HEK293 (cell line): ENCODE data around the gene VAMP5.
"Not testable (repeated sequence)": the region's sequence is repeated elsewhere in the genome, so short reads cannot be mapped to it uniquely, and the experiment has no call there.

Experiments
- CTCF ChIA-PET: fragments of 350-600 bp; formaldehyde crosslinking; extraction: SDS; loops from one replicate; lab custom pipeline; 2021; ENCODE audit warnings: antibody characterized with exemption; lab: Yijun Ruan, JAX
- POLR2A ChIA-PET: fragments of 300-600 bp; formaldehyde crosslinking; extraction: SDS; loops from one replicate; lab custom pipeline; 2020; ENCODE audit warnings: antibody characterized with exemption, inconsistent platforms; lab: Yijun Ruan, JAX
- H3K27ac ChIP-seq: fragments of 200-500 bp; sonication (Bioruptor generic); 2 replicates; pipeline ENCODE4 v1.5.1; 2014; ENCODE audit warnings: low read depth, low read length, control low read depth, inconsistent platforms; ENCODE audit errors: extremely low read depth
- H3K36me3 ChIP-seq, 2 experiments: fragments of 200-500 bp in 1 of 2; sonication (Bioruptor generic) in 1 of 2; 1 replicate in 1 of 2; 2 replicates in 1 of 2; pipeline ENCODE4 v1.5.1; 2014 to 2017; ENCODE audit warnings: inconsistent platforms in 2 of 2, low read length in 2 of 2; ENCODE audit not compliant: control insufficient read depth in 2 of 2, insufficient read depth in 1 of 2
- H3K4me1 ChIP-seq: fragments of 200-500 bp; sonication (Bioruptor generic); 2 replicates; pipeline ENCODE4 v1.5.1; 2014; ENCODE audit warnings: mild to moderate bottlenecking, low read length, inconsistent platforms; ENCODE audit not compliant: control insufficient read depth, insufficient read depth
- H3K4me3 ChIP-seq: 2 replicates; pipeline ENCODE4 v1.5.1; 2011; ENCODE audit warnings: low read depth, mild to moderate bottlenecking, control low read depth, low read length, moderate library complexity
- H3K9me3 ChIP-seq: fragments of 200-500 bp; sonication (Bioruptor generic); 2 replicates; pipeline ENCODE4 v1.5.1; 2014; ENCODE audit warnings: low read depth, low read length, inconsistent platforms; ENCODE audit not compliant: control insufficient read depth, insufficient read depth
- KLF1 ChIP-seq: fragments of 450-650 bp; formaldehyde crosslinking; IDR thresholded peaks from 2 replicates; pipeline ENCODE4 v1.5.1; 2016; ENCODE audit warnings: missing biosample characterization, missing genetic modification characterization
- KLF8 ChIP-seq: fragments of 450-650 bp; formaldehyde crosslinking; IDR thresholded peaks from 2 replicates; pipeline ENCODE4 v1.5.1; 2016; ENCODE audit warnings: missing biosample characterization, missing genetic modification characterization
- PRDM10 ChIP-seq: fragments of 450-650 bp; formaldehyde crosslinking; IDR thresholded peaks from 2 replicates; pipeline ENCODE4 v1.5.1; 2016; ENCODE audit warnings: missing biosample characterization, missing genetic modification characterization
- SETDB1 ChIP-seq: IDR thresholded peaks from one replicate; pipeline ENCODE4 v1.6.1; 2017; ENCODE audit warnings: mild to moderate bottlenecking, low read length, moderate library complexity, mixed read lengths; ENCODE audit not compliant: insufficient read length
- ZNF324 ChIP-seq: fragments of 450-650 bp; formaldehyde crosslinking; IDR thresholded peaks from 2 replicates; pipeline ENCODE4 v1.5.1; 2016; ENCODE audit warnings: missing biosample characterization, missing genetic modification characterization
- ZNF529 ChIP-seq: fragments of 450-650 bp; formaldehyde crosslinking; IDR thresholded peaks from 2 replicates; pipeline ENCODE4 v1.5.1; 2017; ENCODE audit warnings: missing genetic modification characterization, missing biosample characterization; ENCODE audit not compliant: insufficient replicate concordance
- ZNF623 ChIP-seq: fragments of 450-650 bp; formaldehyde crosslinking; IDR thresholded peaks from 2 replicates; pipeline ENCODE4 v1.5.1; 2016; ENCODE audit warnings: missing biosample characterization, missing genetic modification characterization
- TF ChIP-seq, protein P1 (sequence below): fragments of 450-650 bp; formaldehyde crosslinking; IDR thresholded peaks from 2 replicates; pipeline ENCODE4 v1.5.1; 2017; ENCODE audit warnings: missing biosample characterization, missing genetic modification characterization
- TF ChIP-seq, protein P2 (sequence below): fragments of 450-650 bp; formaldehyde crosslinking; IDR thresholded peaks from 2 replicates; pipeline ENCODE4 v1.5.1; 2017; ENCODE audit warnings: missing biosample characterization, missing genetic modification characterization

Gene VAMP5

DNA sequence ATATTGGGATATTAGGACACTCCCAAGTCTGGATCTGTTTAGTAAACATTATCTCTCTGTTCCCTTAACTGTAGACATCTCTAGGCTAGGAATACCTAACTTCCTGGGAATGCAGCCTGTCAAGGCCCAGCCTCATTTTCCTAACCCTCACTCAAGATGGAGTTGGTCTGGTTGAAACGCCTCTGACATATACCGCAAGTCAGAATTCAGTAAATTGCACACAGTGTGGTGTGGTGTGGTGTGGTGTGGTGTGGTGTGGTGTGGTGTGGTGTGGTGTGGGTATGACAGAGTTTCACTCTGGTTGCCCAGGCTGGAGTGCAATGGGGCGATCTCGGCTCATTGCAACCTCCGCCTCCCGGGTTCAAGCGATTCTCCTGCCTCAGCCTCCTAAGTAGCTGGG lies 30.5 kb downstream of the VAMP5 start:
- ChIA-PET CTCF (interaction anchor here (0.8 to 1.0 kb wide), 2 partner anchors 92 to 232 kb away, joined by 3 read pairs; no protein-coding TSS in a partner anchor), POLR2A (interaction anchor here (1.1 to 3.1 kb wide), 3 partner anchors 10 to 54 kb away, joined by 6 to 16 read pairs (median 7); partner anchors contain the start of genes GGCX and RNF181)
- H3K4me3 ChIP-seq, H3K27ac ChIP-seq, H3K4me1 ChIP-seq, H3K9me3 ChIP-seq: not testable (repeated sequence)
- peaks cover 14 to 22% of the 10 kb centered on the region in 2 experiments; a peak in 2 of 3 replicates for H3K36me3 ChIP-seq

GRCh38 chr2:85615413-85615728 lies 31.1 kb downstream of the VAMP5 start:
- CTCF ChIA-PET = interaction anchor here (0.8 kb wide), 1 partner anchor 91 kb away, joined by 3 read pairs; no protein-coding TSS in a partner anchor
- POLR2A ChIA-PET = interaction anchor here (0.6 to 3.1 kb wide), 6 partner anchors 10 to 173 kb away, joined by 3 to 16 read pairs (median 6); partner anchors contain the start of genes GGCX and RNF181
- H3K9me3 ChIP-seq = no peaks in the 10 kb centered on the region
- peaks cover 16 to 21% of the 10 kb centered on the region in 2 experiments for H3K36me3 ChIP-seq
- H3K4me3 ChIP-seq = no peak overlapping the region
- H3K27ac ChIP-seq = peak overlapping the region; percentile 34; the same call in 1 of the 2 replicates
- peaks cover 8% of the 10 kb centered on the region for H3K4me1 ChIP-seq
- TF ChIP-seq SETDB1 = no peak
- TF ChIP-seq, protein P1, sequence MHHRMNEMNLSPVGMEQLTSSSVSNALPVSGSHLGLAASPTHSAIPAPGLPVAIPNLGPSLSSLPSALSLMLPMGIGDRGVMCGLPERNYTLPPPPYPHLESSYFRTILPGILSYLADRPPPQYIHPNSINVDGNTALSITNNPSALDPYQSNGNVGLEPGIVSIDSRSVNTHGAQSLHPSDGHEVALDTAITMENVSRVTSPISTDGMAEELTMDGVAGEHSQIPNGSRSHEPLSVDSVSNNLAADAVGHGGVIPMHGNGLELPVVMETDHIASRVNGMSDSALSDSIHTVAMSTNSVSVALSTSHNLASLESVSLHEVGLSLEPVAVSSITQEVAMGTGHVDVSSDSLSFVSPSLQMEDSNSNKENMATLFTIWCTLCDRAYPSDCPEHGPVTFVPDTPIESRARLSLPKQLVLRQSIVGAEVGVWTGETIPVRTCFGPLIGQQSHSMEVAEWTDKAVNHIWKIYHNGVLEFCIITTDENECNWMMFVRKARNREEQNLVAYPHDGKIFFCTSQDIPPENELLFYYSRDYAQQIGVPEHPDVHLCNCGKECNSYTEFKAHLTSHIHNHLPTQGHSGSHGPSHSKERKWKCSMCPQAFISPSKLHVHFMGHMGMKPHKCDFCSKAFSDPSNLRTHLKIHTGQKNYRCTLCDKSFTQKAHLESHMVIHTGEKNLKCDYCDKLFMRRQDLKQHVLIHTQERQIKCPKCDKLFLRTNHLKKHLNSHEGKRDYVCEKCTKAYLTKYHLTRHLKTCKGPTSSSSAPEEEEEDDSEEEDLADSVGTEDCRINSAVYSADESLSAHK (tag by site-specific recombination) = peak; percentile 82

DNA sequence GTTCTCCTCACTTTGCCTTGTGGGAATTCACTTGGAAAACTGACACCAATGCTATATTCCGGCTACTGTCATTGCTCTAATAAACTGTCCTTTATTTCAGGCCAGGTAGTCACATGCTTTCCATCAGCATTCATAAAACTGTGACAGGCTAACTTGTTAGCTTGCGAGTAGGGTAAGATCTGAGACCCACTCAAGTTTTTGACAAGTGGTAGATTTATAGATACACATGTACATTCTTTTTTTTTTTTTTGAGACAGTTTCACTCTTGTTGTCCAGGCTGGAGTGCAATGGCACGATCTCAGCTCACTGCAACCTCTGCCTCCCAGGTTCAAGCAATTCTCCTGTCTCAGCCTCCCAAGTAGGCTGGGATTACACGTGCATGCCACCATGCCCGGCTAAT lies 33.5 kb downstream of the VAMP5 start:
- not testable (repeated sequence) for H3K4me3 ChIP-seq, H3K4me1 ChIP-seq, H3K9me3 ChIP-seq
- H3K27ac ChIP-seq = peak overlapping the region; percentile 19; the same call in 1 of the 2 replicates
- ChIA-PET CTCF (interaction anchor here (0.6 to 4.2 kb wide), 4 partner anchors 17 to 576 kb away, joined by 3 to 35 read pairs (median 5); no protein-coding TSS in a partner anchor), POLR2A (interaction anchor here (0.7 to 3.1 kb wide), 2 partner anchors 13 to 714 kb away, joined by 6 to 16 read pairs; no protein-coding TSS in a partner anchor)
- H3K36me3 ChIP-seq = peaks cover 39 to 40% of the 10 kb centered on the region in 2 experiments

DNA sequence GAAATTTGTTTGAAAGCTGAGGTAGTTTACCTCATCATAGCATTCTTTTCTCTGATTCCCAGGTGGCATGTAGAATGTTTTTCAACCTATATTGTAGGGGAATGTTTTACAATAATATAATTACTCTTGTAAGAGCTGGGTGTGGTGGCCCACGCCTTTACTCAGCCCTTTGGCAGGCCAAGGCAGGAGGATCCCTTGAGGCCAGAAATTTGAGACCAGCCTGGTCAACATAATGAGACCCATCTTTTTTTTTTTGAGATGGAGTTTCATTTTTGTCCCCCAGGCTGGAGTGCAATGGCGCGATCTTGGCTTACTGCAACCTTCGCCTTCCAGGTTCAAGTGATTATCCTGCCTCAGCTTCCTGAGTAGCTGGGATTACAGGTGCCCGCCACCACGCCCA lies 35.4 kb downstream of the VAMP5 start:
- peaks cover 55 to 58% of the 10 kb centered on the region in 2 experiments for H3K36me3 ChIP-seq
- POLR2A ChIA-PET = interaction anchor here (1.9 kb wide), 1 partner anchor 24 kb away, joined by 4 read pairs; the partner anchor contains the start of gene RNF181
- no peaks in the 10 kb centered on the region for H3K9me3 ChIP-seq
- H3K4me3 ChIP-seq = no peak overlapping the region
- CTCF ChIA-PET = interaction anchor here (1.2 to 4.2 kb wide), 2 partner anchors 17 to 88 kb away, joined by 3 to 35 read pairs; no protein-coding TSS in a partner anchor
- H3K4me1 ChIP-seq = peaks cover 8% of the 10 kb centered on the region
- no peak overlapping the region for H3K27ac ChIP-seq
- TF ChIP-seq ZNF324 (tag by site-specific recombination) (no peak), ZNF623 (tag by site-specific recombination) (no peak), PRDM10 (tag by site-specific recombination) (peak; percentile 85), KLF1 (tag by site-specific recombination) (peak; percentile 85), ZNF529 (tag by site-specific recombination) (no peak), KLF8 (tag by site-specific recombination) (no peak)
- TF ChIP-seq, protein P2, sequence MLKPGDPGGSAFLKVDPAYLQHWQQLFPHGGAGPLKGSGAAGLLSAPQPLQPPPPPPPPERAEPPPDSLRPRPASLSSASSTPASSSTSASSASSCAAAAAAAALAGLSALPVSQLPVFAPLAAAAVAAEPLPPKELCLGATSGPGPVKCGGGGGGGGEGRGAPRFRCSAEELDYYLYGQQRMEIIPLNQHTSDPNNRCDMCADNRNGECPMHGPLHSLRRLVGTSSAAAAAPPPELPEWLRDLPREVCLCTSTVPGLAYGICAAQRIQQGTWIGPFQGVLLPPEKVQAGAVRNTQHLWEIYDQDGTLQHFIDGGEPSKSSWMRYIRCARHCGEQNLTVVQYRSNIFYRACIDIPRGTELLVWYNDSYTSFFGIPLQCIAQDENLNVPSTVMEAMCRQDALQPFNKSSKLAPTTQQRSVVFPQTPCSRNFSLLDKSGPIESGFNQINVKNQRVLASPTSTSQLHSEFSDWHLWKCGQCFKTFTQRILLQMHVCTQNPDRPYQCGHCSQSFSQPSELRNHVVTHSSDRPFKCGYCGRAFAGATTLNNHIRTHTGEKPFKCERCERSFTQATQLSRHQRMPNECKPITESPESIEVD (tag by site-specific recombination) = peak; percentile 47; the same call in 1 of the 2 replicates
